ENCODE data around the gene AK2.
"Not testable (repeated sequence)": the region's sequence is repeated elsewhere in the genome, so short reads cannot be mapped to it uniquely, and the experiment has no call there.

AK2 gene

GRCh38 chr1:33050221-33051076, 13.8 kb upstream of the AK2 start:
- no peak for DNase-seq

DNA sequence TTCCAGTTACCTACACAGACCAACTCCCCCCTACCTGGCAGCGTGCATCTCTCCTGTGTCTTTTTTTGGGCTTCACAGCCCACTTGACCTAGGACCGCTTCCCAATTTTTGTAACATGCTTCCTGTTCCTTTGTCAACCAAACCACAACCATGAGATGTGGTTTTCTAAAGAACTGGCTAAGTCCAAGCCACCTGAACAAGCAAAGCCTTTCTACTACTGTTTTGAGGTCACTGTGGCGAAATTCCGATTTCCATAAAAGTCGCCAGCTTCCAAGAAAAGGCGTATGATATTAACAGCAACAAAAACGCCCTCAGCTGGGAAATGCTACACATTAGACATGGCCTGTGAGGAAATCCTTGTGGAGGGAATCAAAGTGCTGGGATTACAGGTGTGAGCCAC, 12.7 kb upstream of the AK2 start:
- DNase-seq: no peak

- no peak for DNase-seq
Measured at GRCh38 chr1:33048426-33048825, 11.7 kb upstream of the AK2 start.

DNA sequence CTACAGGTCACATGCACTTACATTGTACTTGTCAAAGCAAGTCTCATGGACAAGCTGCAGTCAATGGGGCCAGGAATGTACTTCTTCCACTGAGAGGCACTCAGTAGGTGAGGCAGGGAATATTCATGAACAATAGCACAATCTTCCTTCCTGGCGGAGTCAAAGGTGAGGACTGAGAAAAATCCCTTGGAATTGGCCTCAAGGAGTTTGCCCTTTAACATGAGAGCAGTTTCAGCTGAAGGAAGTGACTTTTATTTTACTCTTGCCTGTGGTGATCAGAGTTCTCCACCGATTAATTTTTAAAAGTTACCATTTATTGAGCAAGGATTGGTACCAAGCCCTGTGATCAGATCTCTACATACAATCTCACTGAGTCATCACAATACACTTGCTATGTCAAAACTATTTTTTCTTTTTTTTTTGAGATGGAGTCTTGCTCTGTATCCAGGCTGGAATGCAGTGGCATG, 11.2 kb upstream of the AK2 start:
- no peak for DNase-seq

DNA sequence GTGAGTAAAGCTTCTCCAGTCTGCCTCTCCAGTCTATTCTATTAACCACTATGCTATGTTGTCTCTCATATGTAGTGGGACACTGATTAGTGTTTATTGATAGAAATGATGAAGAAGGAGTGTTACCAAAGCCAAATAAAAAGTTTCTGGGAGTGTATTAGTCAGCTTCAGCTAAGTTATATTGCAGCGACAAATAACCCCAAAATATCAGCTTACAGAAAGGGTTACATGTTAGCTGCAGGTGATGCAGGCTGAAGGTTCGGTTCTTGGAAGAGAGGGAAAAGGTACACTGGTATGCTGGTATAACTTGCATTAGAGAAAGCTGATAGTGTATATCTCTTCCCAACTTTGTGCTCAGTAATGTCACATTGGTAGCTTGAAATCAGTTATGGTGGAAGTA, 10.6 kb upstream of the AK2 start:
- no peak for DNase-seq

GRCh38 chr1:33046234-33046633, 9.6 kb upstream of the AK2 start:
- DNase-seq: not testable (repeated sequence)

- no peak for DNase-seq
Measured at GRCh38 chr1:33045814-33046213, 9.1 kb upstream of the AK2 start.

GRCh38 chr1:33045246-33045645, 8.6 kb upstream of the AK2 start:
- DNase-seq: no peak

GRCh38 chr1:33043267-33044092, 6.8 kb upstream of the AK2 start:
- DNase-seq: no peak

- DNase-seq: no peak
Measured at GRCh38 chr1:33042831-33043230, 6.1 kb upstream of the AK2 start.

GRCh38 chr1:33041026-33041425, 4.3 kb upstream of the AK2 start:
- DNase-seq: no peak

DNA sequence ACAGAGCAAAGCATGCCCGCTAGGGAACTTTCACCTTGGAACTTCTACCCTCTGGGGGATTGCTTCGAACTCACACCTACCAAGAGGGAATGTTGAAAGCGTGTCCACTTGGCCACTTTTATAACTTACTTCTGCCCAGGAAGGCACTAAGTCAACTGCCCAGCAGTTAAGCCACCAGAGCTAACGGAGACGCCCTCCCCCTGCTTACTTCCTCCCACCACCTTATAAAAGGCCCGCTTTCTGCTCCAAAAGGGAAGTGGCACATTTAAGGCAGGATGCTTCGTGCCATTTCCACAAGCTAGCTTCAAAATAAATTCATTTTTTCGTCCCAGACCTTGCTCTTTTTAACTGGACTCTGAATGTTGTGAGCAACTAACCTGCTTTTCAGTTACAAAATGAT, 3.2 kb upstream of the AK2 start:
- no peak for DNase-seq

DNA sequence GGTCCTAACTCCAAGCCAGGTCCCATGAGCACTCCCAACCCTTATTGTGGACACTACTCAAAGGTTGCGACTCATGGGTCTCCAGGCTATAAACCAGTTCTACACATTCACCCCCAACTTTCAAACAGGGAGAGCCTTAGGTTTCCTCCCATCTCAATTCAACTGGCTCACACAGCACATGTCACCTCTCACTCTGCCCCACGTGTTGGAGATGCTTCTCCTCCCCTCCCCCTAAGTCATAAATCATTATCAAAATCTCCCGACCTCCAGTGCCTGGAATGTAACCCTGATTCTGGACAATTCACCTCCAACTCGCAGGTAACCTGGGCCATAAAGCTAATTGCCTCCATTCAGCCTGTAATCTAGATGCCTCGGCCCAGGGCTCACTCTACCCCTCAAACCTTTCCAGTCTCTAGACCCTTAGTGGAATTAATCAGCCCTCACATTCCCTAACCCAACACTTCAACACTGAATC, 595 bp downstream of the AK2 start:
- DNase-seq: peak in 1 of 2 experiments; percentile 27

DNA sequence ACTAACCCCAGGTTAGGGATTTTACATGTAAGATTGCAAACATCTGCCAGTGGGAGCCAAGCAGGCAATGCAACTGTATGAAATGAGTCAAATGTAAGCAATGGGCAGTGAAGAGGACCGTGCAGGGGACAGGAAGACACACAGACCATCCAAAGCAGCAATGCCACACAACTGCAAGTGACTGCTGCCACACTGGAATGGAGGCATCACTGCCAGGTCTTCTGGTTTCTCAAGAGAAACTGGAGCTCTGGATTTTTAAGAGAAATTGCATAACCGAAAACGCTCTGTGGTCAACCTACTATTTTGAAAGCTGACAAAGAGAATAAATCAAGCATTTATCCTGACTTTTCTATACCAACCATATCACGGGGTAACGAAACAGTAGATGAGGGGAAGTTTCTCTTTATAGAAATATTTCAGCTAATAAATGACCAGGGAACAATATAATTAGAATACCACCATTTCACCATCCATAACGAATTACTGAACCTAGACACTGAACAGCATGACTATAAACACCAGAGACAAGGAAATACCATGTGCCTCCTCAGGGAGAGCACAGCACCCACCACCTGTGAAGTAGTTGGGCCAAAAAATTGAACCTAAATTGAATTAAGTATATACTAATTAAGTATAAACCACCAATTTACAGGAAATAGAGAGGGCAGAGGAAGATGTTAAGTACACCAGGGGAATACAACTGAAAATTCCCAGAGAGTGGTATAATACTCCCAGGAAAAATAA, 4.4 kb downstream of the AK2 start:
- DNase-seq: no peak

DNA sequence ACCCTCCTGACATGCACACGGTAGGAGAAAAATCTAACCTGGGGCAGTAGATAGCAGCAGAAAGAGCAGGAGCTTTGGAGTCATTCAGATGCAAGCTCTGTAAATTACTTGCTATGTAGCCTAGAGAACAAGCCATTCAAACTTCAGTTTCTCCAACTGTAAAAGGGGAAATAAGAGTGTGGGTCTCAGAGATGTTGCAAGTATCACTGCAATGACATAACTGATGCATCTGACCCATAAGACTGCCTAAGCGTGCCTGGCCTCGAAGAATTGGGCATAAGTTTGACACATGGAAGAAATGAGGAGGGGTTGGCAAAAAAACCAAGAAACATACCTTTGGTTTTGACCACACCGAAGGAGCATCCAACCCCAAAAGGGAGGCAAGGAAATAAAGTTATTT, 5.2 kb downstream of the AK2 start:
- no peak for DNase-seq

DNA sequence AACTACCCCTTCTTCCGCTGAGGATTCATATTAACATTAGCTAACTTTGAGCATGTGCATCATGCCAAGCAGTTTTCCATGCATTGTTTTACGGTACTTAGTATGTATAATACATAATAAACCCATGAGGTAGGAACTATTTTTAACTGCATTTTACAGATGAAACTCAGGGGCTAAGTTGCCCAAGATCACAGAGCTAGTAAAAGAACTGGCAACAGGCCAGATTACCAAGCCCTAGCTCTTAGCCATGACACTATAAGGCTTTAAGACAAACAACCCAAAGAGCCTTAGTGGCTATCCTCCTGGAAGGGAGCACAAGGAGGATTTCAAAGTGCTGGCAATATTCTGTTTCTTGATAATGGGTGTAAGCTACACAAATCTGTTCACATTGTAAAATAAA, 6.1 kb downstream of the AK2 start:
- no peak for DNase-seq

DNA sequence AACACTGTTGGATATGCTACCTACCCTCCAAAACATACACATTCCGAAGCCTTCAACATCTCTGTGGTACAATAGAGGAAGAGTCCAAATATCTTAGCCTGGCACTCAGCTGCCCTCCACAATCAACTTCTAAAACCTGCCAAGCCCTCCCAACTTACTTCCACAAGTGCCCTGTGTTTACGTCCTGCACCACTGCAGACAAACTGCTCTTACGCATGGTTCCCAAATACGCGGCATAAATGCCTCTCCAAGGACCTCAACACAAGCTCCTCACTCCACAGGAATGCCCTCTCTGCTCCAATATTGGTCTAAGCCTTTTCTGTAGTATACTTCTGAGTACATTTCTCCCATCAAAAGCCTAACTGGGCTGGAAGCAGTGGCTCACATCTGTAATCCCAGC, 6.8 kb downstream of the AK2 start:
- no peak for DNase-seq

- no peak for DNase-seq
Measured at GRCh38 chr1:33029209-33029608, 7.5 kb downstream of the AK2 start.

GRCh38 chr1:33025761-33026160, 10.9 kb downstream of the AK2 start:
- no peak for DNase-seq

GRCh38 chr1:33025180-33025569, 11.5 kb downstream of the AK2 start:
- no peak for DNase-seq

DNA sequence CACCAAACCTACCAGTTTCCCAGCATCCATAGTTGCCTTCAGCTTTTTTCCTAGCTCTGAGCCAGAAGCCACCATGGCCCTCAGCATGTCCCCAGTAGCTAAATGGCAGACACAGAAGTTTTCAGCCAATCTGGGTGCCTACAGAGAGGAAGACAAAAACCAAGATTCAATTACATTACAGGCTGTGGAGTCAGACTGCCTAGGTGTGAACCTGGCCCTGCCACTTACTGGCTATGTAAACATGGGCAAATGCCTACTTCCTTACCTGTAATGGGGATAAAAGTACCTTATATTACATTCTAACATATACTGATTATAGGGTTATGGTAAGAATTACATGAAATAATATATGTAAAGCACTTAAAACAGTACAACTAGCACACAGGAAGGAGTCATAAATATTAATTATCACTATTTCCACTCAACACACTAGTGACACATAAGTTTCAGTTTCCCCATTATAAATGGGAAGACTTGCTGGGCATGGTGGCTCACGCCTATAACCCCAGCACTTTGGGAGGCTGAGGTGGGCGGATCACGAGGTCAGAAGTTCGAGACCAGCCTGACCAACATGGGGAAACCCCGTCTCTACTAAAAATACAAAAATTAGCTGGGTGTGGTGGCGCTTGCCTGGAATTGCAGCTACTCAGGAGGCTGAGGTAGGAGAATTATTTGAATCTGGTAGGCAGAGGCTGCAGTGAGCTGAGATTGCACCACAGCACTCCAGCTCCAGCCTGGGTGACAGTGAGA, 12.1 kb downstream of the AK2 start:
- DNase-seq: not testable (repeated sequence)

GRCh38 chr1:33022650-33023200, 14.0 kb downstream of the AK2 start:
- no peak for DNase-seq
